ENCODE results near the gene MAPK8.

MAPK8 gene

GRCh38 chr10:48464871-48465736 is 158.6 kb downstream of the MAPK8 start:
- no peak for DNase-seq

- no peak for DNase-seq
Observed at GRCh38 chr10:48465860-48466521, 159.5 kb downstream of the MAPK8 start.

GRCh38 chr10:48466611-48467240 is 160.2 kb downstream of the MAPK8 start:
- no peak for DNase-seq

GRCh38 chr10:48467669-48468068 is 161.2 kb downstream of the MAPK8 start:
- no peak for DNase-seq

- DNase-seq, result no peak
Observed at GRCh38 chr10:48468130-48468790, 161.8 kb downstream of the MAPK8 start.

- DNase-seq, result no peak
Observed at GRCh38 chr10:48468866-48469511, 162.5 kb downstream of the MAPK8 start.

GRCh38 chr10:48469516-48470020 is 163.1 kb downstream of the MAPK8 start:
- DNase-seq, result peak; percentile 21 to 41

GRCh38 chr10:48470115-48470892 is 163.8 kb downstream of the MAPK8 start:
- peak; percentile 63 to 78 for DNase-seq

- no peak for DNase-seq
Observed at GRCh38 chr10:48470893-48471805, 164.7 kb downstream of the MAPK8 start.

- DNase-seq, result peak; percentile 48 to 49
Observed at GRCh38 chr10:48472501-48473069, 166.1 kb downstream of the MAPK8 start.

GRCh38 chr10:48473704-48474103 is 167.2 kb downstream of the MAPK8 start:
- no peak for DNase-seq

- DNase-seq, result peak; percentile 63 to 70
Observed at GRCh38 chr10:48474765-48475365, 168.4 kb downstream of the MAPK8 start.

- no peak for DNase-seq
Observed at GRCh38 chr10:48475943-48476278, 169.4 kb downstream of the MAPK8 start.

GRCh38 chr10:48476279-48476982 is 170.0 kb downstream of the MAPK8 start:
- no peak for DNase-seq

GRCh38 chr10:48477141-48477540 is 170.7 kb downstream of the MAPK8 start:
- DNase-seq, result no peak

- DNase-seq, result no peak
Observed at GRCh38 chr10:48477616-48478015, 171.1 kb downstream of the MAPK8 start.

GRCh38 chr10:48478469-48478868 is 172.0 kb downstream of the MAPK8 start:
- no peak for DNase-seq

- peak; percentile 67 to 76 for DNase-seq
Observed at GRCh38 chr10:48478980-48479811, 172.7 kb downstream of the MAPK8 start.
